GM23338 (cell line): ENCODE data around the gene SRGAP1.

Source experiments
- CREB1 ChIP-seq: fragments of 250-450 bp; sonication (Bioruptor Pico); IDR thresholded peaks from 2 replicates; pipeline ENCODE4 v1.5.0; 2020; ENCODE audit warnings: low read depth, mild to moderate bottlenecking, moderate library complexity
- CTCF ChIP-seq, 2 experiments: fragments of 200-600 bp in 1 of 2; sonication (generic) in 1 of 2; conservative IDR thresholded peaks; 2 replicates each; pipeline versions ENCODE4 v1.5.1 to v1.6.1; 2016 to 2017; ENCODE audit warnings: antibody characterized with exemption in 2 of 2, low read depth in 2 of 2, mild to moderate bottlenecking in 2 of 2, moderate library complexity in 1 of 2
- ETS1 ChIP-seq: IDR thresholded peaks from 2 replicates; pipeline ENCODE4 v1.6.1; 2016; ENCODE audit warnings: antibody characterized with exemption
- EZH2 ChIP-seq: fragments of 200-600 bp; sonication (generic); IDR thresholded peaks from one replicate; pipeline ENCODE4 v1.8.0; 2017; ENCODE audit warnings: antibody characterized with exemption, mild to moderate bottlenecking, low read depth; ENCODE audit not compliant: unreplicated experiment
- EZH2phosphoT487 ChIP-seq: fragments of 200-600 bp; sonication (generic); IDR thresholded peaks from one replicate; pipeline ENCODE4 v1.8.1; 2018; ENCODE audit warnings: antibody characterized with exemption; ENCODE audit not compliant: unreplicated experiment
- JUNB ChIP-seq: IDR thresholded peaks from one replicate; pipeline ENCODE4 v1.6.1; 2016; ENCODE audit warnings: antibody characterized with exemption; ENCODE audit not compliant: unreplicated experiment
- NANOG ChIP-seq: IDR thresholded peaks from 2 replicates; pipeline ENCODE4 v1.6.1; 2016; ENCODE audit warnings: antibody characterized with exemption, borderline replicate concordance
- POLR2AphosphoS5 ChIP-seq: IDR thresholded peaks from 2 replicates; pipeline ENCODE4 v1.6.1; 2016; ENCODE audit warnings: antibody characterized with exemption, low read depth
- REST ChIP-seq: IDR thresholded peaks from one replicate; pipeline ENCODE4 v1.6.1; 2018; ENCODE audit warnings: antibody characterized with exemption; ENCODE audit not compliant: unreplicated experiment
- ZNF114 ChIP-seq: fragments of 250-450 bp; sonication (Bioruptor Pico); IDR thresholded peaks from 2 replicates; pipeline ENCODE4 v1.5.0; 2020; ENCODE audit warnings: mild to moderate bottlenecking, moderate library complexity
- ZNF331 ChIP-seq: fragments of 250-450 bp; sonication (Bioruptor Pico); IDR thresholded peaks from 2 replicates; pipeline ENCODE4 v1.5.0; 2020; ENCODE audit warnings: low read depth, mild to moderate bottlenecking, moderate library complexity

DNA sequence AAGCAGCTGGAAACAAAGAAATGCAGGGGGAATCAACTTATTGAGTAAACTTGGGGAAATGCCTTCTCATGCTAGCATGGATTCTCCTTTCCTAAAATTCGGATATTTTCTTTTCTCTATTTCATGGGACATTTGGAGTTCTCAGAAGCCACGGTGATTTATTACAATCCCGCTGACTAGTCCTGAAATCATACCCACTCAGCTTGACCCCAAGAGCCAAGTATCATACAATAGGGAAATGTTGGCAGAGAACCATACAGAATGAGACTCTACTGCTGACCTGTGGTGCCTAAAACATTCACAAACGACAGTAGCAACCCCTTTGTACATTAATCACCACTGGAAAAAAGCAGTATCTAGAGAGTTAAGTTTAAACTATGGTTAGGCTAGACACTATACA is 265.2 kb downstream of the SRGAP1 start:
- TF ChIP-seq CTCF (conservative IDR thresholded peaks at IDR 0.05; ENCODE audit: low read depth in 2 of 2) (no peak), REST (no peak), POLR2AphosphoS5 (no peak), EZH2 (no peak), CREB1 (no peak), EZH2phosphoT487 (no peak), NANOG (no peak), JUNB (no peak), ZNF114 (CRISPR knock-in tag) (no peak), ETS1 (no peak), ZNF331 (no peak)
